Activated CD8-positive, alpha-beta T cell treated with anti-CD3 and anti-CD28 coated beads, Interleukin-2, amount 10 ng/mL, durations not matched to agents 7 days and 5 days (primary cell): ENCODE measurements around the gene HSPA9. TPM values are rescaled to one million over a fixed set of nuclear protein-coding genes. Genes with fewer than 3 reads are reported as not detected.

Experiments
- ATAC-seq: fragments of 150-1000 bp; cut with Tn5 transposase; one replicate; pipeline ENCODE4 v1.10.0; 2021; ENCODE audit warnings: moderate library complexity
- CTCF ChIA-PET: fragments of 350-600 bp; sonication (Branson Sonifier 250); formaldehyde crosslinking; loops from one replicate; lab custom pipeline; 2021; ENCODE audit warnings: antibody characterized with exemption; lab: Charles Lee
- POLR2A ChIA-PET: fragments of 350-600 bp; sonication (Branson Sonifier 250); formaldehyde crosslinking; loops from one replicate; lab custom pipeline; 2021; ENCODE audit warnings: antibody characterized with exemption; lab: Charles Lee
- DNase-seq: peaks from one replicate; pipeline ENCODE4 v3.0.0-alpha.2; 2020
- H3K27ac Mint-ChIP-seq: one replicate; pipeline ENCODE4 v1.8.0; 2021; ENCODE audit warnings: mild to moderate bottlenecking, mixed read lengths
- H3K27me3 Mint-ChIP-seq: one replicate; pipeline ENCODE4 v1.8.0; 2021; ENCODE audit warnings: low read depth, mixed read lengths
- H3K36me3 Mint-ChIP-seq: one replicate; pipeline ENCODE4 v1.8.0; 2021; ENCODE audit warnings: low read depth, mixed read lengths
- H3K4me1 Mint-ChIP-seq: one replicate; pipeline ENCODE4 v1.8.0; 2021; ENCODE audit warnings: low read depth, mixed read lengths
- H3K4me3 Mint-ChIP-seq: one replicate; pipeline ENCODE4 v1.8.0; 2021; ENCODE audit warnings: mild to moderate bottlenecking, mixed read lengths
- H3K9me3 Mint-ChIP-seq: one replicate; pipeline ENCODE4 v1.8.0; 2022; ENCODE audit warnings: mixed read lengths; ENCODE audit not compliant: insufficient read depth
- total RNA-seq, 2 experiments: library from RNA; stranded (reverse); gene quantifications; one replicate each; pipeline ENCODE4 v1.2.3, GENCODE V29; 2021

The HSPA9 gene
- total RNA-seq, 2 experiments from 2014 or later, result 214 to 216 TPM

DNA sequence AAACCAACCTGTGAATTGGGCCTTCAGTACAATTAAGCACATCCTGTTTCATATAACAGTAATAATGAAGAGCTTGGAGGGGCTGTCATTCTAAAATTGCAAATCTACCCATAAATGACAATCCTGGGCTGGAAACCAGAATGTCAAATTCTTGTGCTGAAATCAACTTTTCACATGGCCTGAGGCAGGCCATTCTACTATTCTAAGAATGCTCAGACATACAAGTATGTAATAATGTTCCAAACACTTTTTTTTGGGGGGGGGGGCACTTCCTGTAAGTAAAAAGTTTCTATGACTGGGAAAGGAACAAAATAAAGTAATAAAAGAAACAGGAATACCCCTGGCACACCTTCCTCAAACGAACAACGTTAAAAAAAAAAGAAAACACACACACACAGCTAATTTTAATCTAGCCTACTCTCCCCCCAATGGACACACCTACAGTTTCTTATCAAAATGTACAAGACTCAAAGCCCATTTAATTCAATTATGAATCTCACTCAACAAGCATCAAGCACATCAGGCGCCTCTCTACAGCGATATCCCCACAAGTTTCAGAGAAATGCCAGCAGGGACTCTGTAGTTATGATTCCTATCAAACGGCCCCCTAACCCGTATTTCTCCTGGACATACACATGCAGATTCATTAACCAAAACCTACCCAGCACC, 33.6 kb downstream of the HSPA9 start:
- DNase-seq (peak; percentile 34), ATAC-seq (no peak)
- CTCF ChIA-PET, result interaction anchor here (0.9 to 2.7 kb wide), 2 partner anchors 78 to 80 kb away, joined by 3 to 7 read pairs; no protein-coding TSS in a partner anchor
- Mint-ChIP-seq H3K9me3 (no peaks in the 10 kb centered on the region), H3K4me3 (peak overlapping the region; percentile 94), H3K4me1 (peaks cover 61% of the 10 kb centered on the region), H3K27me3 (no peaks in the 10 kb centered on the region), H3K27ac (peak overlapping the region; percentile 100), H3K36me3 (peaks cover 39% of the 10 kb centered on the region)
- POLR2A ChIA-PET, result interaction anchor here (0.5 to 3.5 kb wide), 7 partner anchors 10 to 597 kb away, joined by 3 to 51 read pairs (median 9); partner anchors contain the start of genes EGR1 and HSPA9

DNA sequence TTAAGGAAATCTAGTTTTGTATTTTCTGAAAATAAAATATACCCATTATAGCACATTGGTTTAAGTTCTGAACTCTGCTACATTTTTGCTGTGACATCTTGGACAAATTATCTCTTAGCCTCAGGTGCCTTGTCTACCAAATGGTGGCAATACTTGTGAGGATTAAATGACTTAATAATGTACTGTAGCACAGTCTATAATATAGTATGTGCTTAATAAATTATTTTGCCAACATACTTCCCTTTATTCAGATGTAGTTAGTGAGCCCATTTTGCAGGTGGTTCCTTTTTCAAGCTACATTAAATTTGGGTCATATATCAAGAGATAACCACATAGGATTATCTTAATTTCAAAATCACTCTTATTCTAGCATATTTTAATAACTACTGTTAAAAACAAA, 35.4 kb downstream of the HSPA9 start:
- DNase-seq (no peak), ATAC-seq (no peak)
- peaks cover 42% of the 10 kb centered on the region for H3K36me3 Mint-ChIP-seq
- H3K9me3 Mint-ChIP-seq, result no peaks in the 10 kb centered on the region
- no peaks in the 10 kb centered on the region for H3K27me3 Mint-ChIP-seq
- ChIA-PET POLR2A (interaction anchor here (0.9 to 1.0 kb wide), 2 partner anchors 13 to 74 kb away, joined by 3 to 4 read pairs; partner anchors contain the start of gene EGR1), CTCF (interaction anchor here (1.0 to 2.4 kb wide), 4 partner anchors 8 to 187 kb away, joined by 3 to 6 read pairs (median 4); partner anchors contain the start of gene KDM3B)
- peaks cover 53% of the 10 kb centered on the region for H3K4me1 Mint-ChIP-seq
- H3K27ac Mint-ChIP-seq, result peak overlapping the region; percentile 17
- H3K4me3 Mint-ChIP-seq, result no peak overlapping the region

DNA sequence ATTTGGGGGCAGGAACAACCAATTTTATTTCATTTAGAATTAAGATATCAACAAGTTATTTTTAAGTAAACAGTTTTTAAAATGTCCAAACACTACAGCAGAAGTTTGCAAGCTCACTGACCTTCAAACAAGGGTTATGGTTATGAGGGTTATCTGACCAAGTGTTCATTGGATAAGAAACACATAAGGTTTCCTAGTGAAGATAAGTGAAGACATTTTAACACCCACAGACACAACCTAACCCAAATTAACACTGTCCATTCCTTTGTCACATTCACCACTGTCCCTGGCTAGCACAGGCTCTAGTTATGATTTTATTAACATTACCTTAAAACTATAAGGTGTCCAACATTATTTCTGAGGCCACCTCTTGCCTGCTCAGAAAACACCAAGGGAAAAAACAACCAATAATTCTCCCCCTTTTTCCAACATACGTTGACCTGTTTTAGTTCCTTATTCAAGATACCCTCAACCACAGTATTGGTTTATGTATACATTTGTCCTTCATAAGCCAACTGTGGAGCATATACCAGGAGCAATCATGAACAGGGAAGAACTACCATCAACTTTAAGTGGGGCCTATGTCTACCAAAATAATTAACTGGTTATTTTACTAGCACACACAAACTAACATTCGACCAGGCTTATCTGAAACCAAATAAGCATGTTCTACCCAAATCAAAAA, 36.1 kb downstream of the HSPA9 start:
- no peak overlapping the region for H3K4me3 Mint-ChIP-seq
- CTCF ChIA-PET, result interaction anchor here (1.3 to 2.4 kb wide), 3 partner anchors 9 to 90 kb away, joined by 3 to 6 read pairs (median 5); no protein-coding TSS in a partner anchor
- DNase-seq (no peak), ATAC-seq (no peak)
- H3K4me1 Mint-ChIP-seq, result peaks cover 50% of the 10 kb centered on the region
- H3K9me3 Mint-ChIP-seq, result no peaks in the 10 kb centered on the region
- POLR2A ChIA-PET, result interaction anchor here (0.9 to 1.0 kb wide), 2 partner anchors 14 to 74 kb away, joined by 3 to 4 read pairs; partner anchors contain the start of gene EGR1
- no peak overlapping the region for H3K27ac Mint-ChIP-seq
- peaks cover 44% of the 10 kb centered on the region for H3K36me3 Mint-ChIP-seq
- no peaks in the 10 kb centered on the region for H3K27me3 Mint-ChIP-seq

DNA sequence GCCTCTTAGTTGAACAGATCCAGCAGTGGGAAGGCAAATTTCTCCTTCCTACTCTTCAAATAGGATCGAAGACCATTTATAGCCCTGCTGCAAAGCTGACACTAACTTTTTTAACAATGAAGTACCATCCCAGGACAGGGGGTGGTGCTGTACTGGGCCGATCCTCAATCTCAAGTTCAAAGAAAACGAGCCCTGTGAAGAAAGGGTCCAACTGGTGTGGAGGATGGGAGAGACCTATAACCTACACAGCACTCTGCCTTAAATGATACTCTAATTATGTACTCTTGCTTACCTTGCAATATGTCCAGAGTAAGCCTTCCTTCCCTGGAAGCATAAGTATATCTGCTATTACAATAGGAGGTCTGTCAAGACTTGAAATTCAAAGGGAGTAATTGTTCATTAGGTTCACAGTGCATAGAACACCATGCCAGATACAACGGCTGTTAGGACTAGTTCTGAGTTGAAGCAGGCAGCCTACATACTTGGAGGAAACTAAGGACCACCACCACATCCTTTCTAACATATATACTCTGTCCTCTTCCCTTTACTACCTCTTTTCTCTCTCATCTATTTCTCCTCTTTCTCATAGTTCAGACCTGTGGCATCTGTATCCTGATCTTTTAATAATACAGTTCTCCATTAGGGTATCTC, 38.4 kb downstream of the HSPA9 start:
- ChIA-PET POLR2A (no interaction called here), CTCF (interaction anchor here (1.0 to 2.3 kb wide), 4 partner anchors 10 to 34 kb away, joined by 3 to 5 read pairs (median 4); no protein-coding TSS in a partner anchor)
- Mint-ChIP-seq H3K4me1 (peaks cover 57% of the 10 kb centered on the region), H3K36me3 (peaks cover 53% of the 10 kb centered on the region), H3K27me3 (no peaks in the 10 kb centered on the region), H3K4me3 (no peak overlapping the region), H3K9me3 (no peaks in the 10 kb centered on the region), H3K27ac (peak overlapping the region; percentile 26)
- ATAC-seq (peak; percentile 66), DNase-seq (peak; percentile 27)

DNA sequence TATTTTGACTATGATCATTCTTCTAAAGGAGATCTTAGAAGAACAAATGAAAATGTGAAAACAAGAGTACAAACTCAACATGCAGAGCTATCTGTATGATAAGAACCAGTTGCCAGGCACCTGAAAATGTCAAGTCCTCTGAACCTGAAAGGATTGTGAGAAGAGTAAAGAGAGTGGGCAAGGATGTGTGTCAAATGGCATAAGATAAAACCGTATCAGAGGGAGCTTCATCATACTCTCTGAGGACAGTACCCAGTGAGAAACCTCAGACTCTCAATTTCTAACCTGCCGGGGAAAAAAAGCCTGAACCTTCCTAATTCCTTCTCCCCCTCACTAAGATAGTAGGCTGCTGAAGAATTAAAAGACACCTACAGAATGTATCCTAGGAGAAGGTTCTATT, 39.0 kb downstream of the HSPA9 start:
- POLR2A ChIA-PET, result no interaction called here
- DNase-seq (no peak), ATAC-seq (peak; percentile 18)
- H3K27ac Mint-ChIP-seq, result peak overlapping the region; percentile 3
- H3K4me1 Mint-ChIP-seq, result peaks cover 53% of the 10 kb centered on the region
- H3K9me3 Mint-ChIP-seq, result no peaks in the 10 kb centered on the region
- CTCF ChIA-PET, result interaction anchor here (1.0 to 2.3 kb wide), 4 partner anchors 9 to 33 kb away, joined by 3 to 5 read pairs (median 4); no protein-coding TSS in a partner anchor
- H3K36me3 Mint-ChIP-seq, result peaks cover 49% of the 10 kb centered on the region
- no peak overlapping the region for H3K4me3 Mint-ChIP-seq
- no peaks in the 10 kb centered on the region for H3K27me3 Mint-ChIP-seq

DNA sequence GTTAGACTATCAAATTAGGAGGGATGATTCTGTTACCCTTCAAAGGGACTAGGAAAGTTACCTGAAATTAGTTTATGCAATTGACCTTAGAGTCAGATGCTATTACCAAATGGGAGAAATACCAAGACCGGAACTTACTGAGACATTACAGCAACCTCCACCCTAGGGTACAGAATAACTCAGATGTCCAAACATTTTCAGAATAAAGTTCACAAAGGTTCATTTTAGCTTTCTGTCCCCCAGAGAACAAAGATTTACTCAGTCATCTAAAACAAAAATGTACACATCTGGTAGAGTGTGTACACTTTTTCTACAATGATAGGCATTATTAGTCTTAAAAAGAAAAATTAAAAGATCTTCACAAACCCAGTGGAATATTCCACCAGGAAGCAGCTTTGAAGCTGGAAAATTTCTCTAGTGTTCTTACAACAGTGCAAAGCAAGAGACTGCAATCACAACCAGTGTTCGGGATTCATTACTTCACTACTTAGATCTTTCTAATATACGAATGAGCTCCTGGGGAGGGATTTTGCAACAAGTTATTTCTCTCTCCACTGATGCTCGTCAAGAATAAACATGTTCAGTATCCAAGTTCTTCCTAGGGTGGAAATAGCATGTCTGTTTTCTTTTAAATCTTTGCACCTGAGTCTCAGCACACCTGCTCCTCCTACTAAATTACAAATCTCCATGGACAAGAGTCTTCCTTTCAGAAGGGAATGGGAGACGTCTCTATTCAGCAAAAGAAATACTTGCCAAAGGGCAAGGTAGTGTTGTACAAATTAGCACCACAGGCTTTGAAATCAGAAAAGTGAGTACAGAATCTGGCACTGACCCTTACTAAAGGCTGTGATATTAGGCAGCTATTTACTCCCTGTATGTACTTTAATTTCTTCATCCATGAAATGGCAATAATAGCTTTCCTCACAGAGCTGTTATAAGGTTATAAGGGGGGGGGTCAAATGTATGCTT, 40.9 kb downstream of the HSPA9 start:
- H3K9me3 Mint-ChIP-seq, result no peaks in the 10 kb centered on the region
- peaks cover 43% of the 10 kb centered on the region for H3K36me3 Mint-ChIP-seq
- ChIA-PET CTCF (interaction anchor here (1.3 to 1.5 kb wide), 2 partner anchors 9 to 45 kb away, joined by 3 to 4 read pairs; partner anchors contain the start of gene ETF1), POLR2A (interaction anchor here (0.7 to 0.8 kb wide), 2 partner anchors 10 to 41 kb away, joined by 3 read pairs; partner anchors contain the start of gene HSPA9)
- H3K4me3 Mint-ChIP-seq, result no peak overlapping the region
- H3K4me1 Mint-ChIP-seq, result peaks cover 37% of the 10 kb centered on the region
- no peak for DNase-seq
- ATAC-seq, result no peak
- no peak overlapping the region for H3K27ac Mint-ChIP-seq
- H3K27me3 Mint-ChIP-seq, result no peaks in the 10 kb centered on the region

DNA sequence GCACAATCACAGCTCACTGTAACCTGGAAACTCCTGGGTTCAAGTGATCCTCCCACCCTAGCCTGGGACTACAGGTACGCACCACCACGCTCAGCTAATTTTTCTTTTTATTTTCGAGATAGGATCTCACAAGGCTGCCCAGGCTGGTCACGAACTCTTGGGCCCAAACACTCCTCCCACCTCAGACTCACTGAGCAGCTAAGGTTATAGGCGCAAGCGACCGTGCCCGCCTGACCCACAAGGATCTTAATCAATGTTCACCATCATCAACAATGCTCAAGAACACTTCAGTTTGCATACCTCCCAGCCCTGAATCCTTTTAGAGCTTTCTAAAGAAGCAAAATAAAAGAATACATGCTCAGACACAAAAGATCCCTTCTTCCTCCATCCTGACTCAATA, 45.4 kb downstream of the HSPA9 start:
- no peak overlapping the region for H3K27ac Mint-ChIP-seq
- ATAC-seq (no peak), DNase-seq (no peak)
- ChIA-PET POLR2A (interaction anchor here (1.6 kb wide), 1 partner anchor 13 kb away, joined by 9 read pairs; the partner anchor contains the start of gene ETF1), CTCF (interaction anchor here (1.3 kb wide), 1 partner anchor 19 kb away, joined by 5 read pairs; no protein-coding TSS in a partner anchor)
- H3K36me3 Mint-ChIP-seq, result peaks cover 42% of the 10 kb centered on the region
- H3K27me3 Mint-ChIP-seq, result no peaks in the 10 kb centered on the region
- no peak overlapping the region for H3K4me3 Mint-ChIP-seq
- H3K4me1 Mint-ChIP-seq, result peaks cover 24% of the 10 kb centered on the region
- no peaks in the 10 kb centered on the region for H3K9me3 Mint-ChIP-seq

DNA sequence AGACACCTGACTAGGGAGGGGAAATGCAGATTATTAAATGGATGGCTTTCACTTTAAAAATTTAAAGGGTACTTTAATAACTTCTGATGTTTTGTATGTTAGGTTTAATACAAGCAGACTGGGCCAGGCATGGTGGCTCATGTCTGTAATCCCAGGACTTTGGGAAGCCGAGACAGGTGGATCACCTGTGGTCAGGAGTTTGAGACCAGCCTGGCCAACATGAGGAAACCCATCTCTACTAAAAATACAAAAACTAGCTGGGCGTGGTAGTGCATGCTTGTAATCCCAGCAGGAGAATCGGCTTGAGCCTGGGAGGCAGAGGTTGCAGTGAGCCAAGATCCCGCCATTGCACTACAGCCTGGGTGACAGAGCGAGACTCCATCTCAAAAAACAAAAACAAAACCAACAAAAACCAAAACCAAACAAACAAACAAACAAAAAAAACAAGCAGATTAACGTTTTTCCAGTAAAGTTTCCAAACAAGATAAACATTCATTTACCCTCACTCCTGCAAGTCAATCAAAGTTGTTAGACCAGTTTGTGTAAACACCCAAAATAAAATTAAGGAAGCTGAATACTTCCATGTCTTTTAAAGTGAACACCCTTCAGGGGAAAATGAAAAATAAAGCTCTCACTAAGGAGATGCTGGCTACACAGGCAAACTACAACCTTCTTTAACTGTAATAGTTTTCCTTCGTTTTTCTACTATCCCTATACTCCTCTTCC, 46.3 kb downstream of the HSPA9 start:
- ChIA-PET POLR2A (interaction anchor here (0.6 to 1.6 kb wide), 3 partner anchors 14 to 47 kb away, joined by 3 to 9 read pairs (median 5); partner anchors contain the start of genes ETF1 and HSPA9), CTCF (interaction anchor here (1.3 kb wide), 1 partner anchor 20 kb away, joined by 5 read pairs; no protein-coding TSS in a partner anchor)
- Mint-ChIP-seq H3K36me3 (peaks cover 33% of the 10 kb centered on the region), H3K9me3 (no peaks in the 10 kb centered on the region), H3K27ac (no peak overlapping the region), H3K4me3 (no peak overlapping the region), H3K27me3 (no peaks in the 10 kb centered on the region), H3K4me1 (peaks cover 18% of the 10 kb centered on the region)
- DNase-seq, result no peak
- ATAC-seq, result no peak

DNA sequence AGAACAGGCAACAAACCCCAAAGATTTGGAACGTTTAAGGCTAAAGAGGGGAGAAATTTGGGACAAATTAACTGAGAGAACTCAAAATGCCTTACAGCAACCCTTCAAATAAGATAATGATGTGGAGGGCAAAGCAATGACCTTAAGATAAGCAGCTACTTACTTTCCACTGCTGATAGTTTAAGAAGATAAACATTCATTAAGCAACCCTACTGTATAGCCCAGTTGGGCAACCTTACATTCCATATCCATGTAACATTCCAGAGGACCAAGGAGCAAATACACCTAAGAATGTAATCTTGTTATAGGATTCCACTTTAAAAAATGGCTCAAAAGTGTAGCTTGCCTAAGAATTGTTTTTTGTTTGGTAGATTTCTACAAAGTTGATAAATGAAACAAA, 47.0 kb downstream of the HSPA9 start:
- no peak for ATAC-seq
- no peak for DNase-seq
- peaks cover 15% of the 10 kb centered on the region for H3K4me1 Mint-ChIP-seq
- no peaks in the 10 kb centered on the region for H3K27me3 Mint-ChIP-seq
- no peak overlapping the region for H3K27ac Mint-ChIP-seq
- ChIA-PET POLR2A (interaction anchor here (0.6 to 1.0 kb wide), 2 partner anchors 15 to 47 kb away, joined by 3 to 5 read pairs; partner anchors contain the start of genes ETF1 and HSPA9), CTCF (interaction anchor here (1.0 kb wide), 1 partner anchor 20 kb away, joined by 3 read pairs; no protein-coding TSS in a partner anchor)
- peaks cover 31% of the 10 kb centered on the region for H3K36me3 Mint-ChIP-seq
- no peak overlapping the region for H3K4me3 Mint-ChIP-seq
- no peaks in the 10 kb centered on the region for H3K9me3 Mint-ChIP-seq
